Naive thymus-derived CD8-positive, alpha-beta T cell (primary cell): ENCODE measurements around the gene MYBBP1A. TPM values are rescaled to one million over a fixed set of nuclear protein-coding genes. Genes with fewer than 3 reads are reported as not detected.

Source experiments
- ATAC-seq, 2 donors: fragments of 150-1000 bp; cut with Tn5 transposase in 1 of 2; sonication (Bioruptor Pico), chemical (Tn5 transposase) in 1 of 2; 1 replicate in 1 of 2; 2 replicates in 1 of 2; pipeline ENCODE4 v1.10.0; 2021; ENCODE audit warnings: mild to moderate bottlenecking in 2 of 2, moderate library complexity in 2 of 2
- POLR2A ChIA-PET: fragments of 350-600 bp; sonication (Branson Sonifier 250); formaldehyde crosslinking; loops from one replicate; lab custom pipeline; 2021; ENCODE audit warnings: antibody characterized with exemption; lab: Charles Lee
- DNase-seq, 10 donors: peaks; one replicate each; pipeline versions ENCODE4 v3.0.0 to v3.0.0-alpha.2; 2020 to 2022
- H3K27ac Mint-ChIP-seq, 10 donors: one replicate each; pipeline ENCODE4 v1.8.0; 2020 to 2022; ENCODE audit warnings: mild to moderate bottlenecking in 10 of 10, mixed read lengths in 10 of 10, moderate library complexity in 4 of 10, inconsistent platforms in 1 of 10
- H3K27me3 Mint-ChIP-seq, 5 donors: one replicate each; pipeline ENCODE4 v1.8.0; 2021 to 2022; ENCODE audit warnings: mixed read lengths in 5 of 5
- H3K36me3 Mint-ChIP-seq, 3 donors: one replicate each; pipeline ENCODE4 v1.8.0; 2020 to 2022; ENCODE audit warnings: mixed read lengths in 3 of 3, mild to moderate bottlenecking in 2 of 3, inconsistent platforms in 1 of 3
- H3K4me1 Mint-ChIP-seq, 4 donors: one replicate each; pipeline ENCODE4 v1.8.0; 2021 to 2022; ENCODE audit warnings: mixed read lengths in 4 of 4
- H3K4me3 Mint-ChIP-seq, 10 donors: one replicate each; pipeline ENCODE4 v1.8.0; 2020 to 2022; ENCODE audit warnings: mild to moderate bottlenecking in 10 of 10, mixed read lengths in 10 of 10, moderate library complexity in 6 of 10, inconsistent platforms in 1 of 10
- H3K9me3 Mint-ChIP-seq, 9 donors: one replicate each; pipeline ENCODE4 v1.8.0; 2020 to 2022; ENCODE audit warnings: mixed read lengths in 9 of 9, mild to moderate bottlenecking in 3 of 9, inconsistent platforms in 1 of 9, moderate library complexity in 1 of 9
- polyA plus RNA-seq, 3 donors: library from polyadenylated mRNA; unstranded; fragments of 300-500 nt; fragmentation: Illumina TruSeq; gene quantifications; one replicate each; pipeline ENCODE4 v1.2.3, GENCODE V29; 2021
- total RNA-seq, 8 experiments: library from RNA in 2 of 8; stranded (reverse) in 2 of 8; gene quantifications; one replicate each; pipeline ENCODE4 v1.2.3 and lab custom pipeline; 2021 to 2026

The MYBBP1A gene
- total and polyA plus RNA-seq, 5 experiments from 2014 or later: 14.0 to 88.6 (median 45.7) TPM

GRCh38 chr17:4498461-4499397 is 56.5 kb downstream of the MYBBP1A start, which contains the start of gene SPNS2:
Gene SPNS2 (plus strand): TSS chr17:4498881. CDS start chr17:4499048, 167 bp downstream.
- no peaks in the 10 kb centered on the region for H3K9me3 Mint-ChIP-seq
- POLR2A ChIA-PET: interaction anchor here (1.0 to 2.7 kb wide), 5 partner anchors 10 to 57 kb away, joined by 3 to 18 read pairs (median 6); partner anchors contain the start of gene MYBBP1A

GRCh38 chr17:4497101-4497824 is 57.9 kb downstream of the MYBBP1A start:
- peak overlapping the region in 8 of 10 donors; percentile 1 to 69 (median 40) for H3K4me3 Mint-ChIP-seq
- peaks cover 19 to 33% (median 26%) of the 10 kb centered on the region in 4 donors for H3K4me1 Mint-ChIP-seq
- H3K27ac Mint-ChIP-seq: peak overlapping the region in 1 of 10 donors; percentile 34
- H3K36me3 Mint-ChIP-seq: no peaks in the 10 kb centered on the region
- H3K9me3 Mint-ChIP-seq: no peaks in the 10 kb centered on the region
- ATAC-seq (no peak), DNase-seq (no peak)
- peaks cover 0 to 15% (median 9%) of the 10 kb centered on the region in 5 donors for H3K27me3 Mint-ChIP-seq
- POLR2A ChIA-PET: interaction anchor here (1.5 kb wide), 1 partner anchor 15 kb away, joined by 3 read pairs; no protein-coding TSS in a partner anchor

More at GRCh38 chr17:4498461-4499397, 56.5 kb downstream of the MYBBP1A start, which contains the start of gene SPNS2:
- ATAC-seq (peak; percentile 91), DNase-seq (peak; percentile 40 to 73 (median 68))
- H3K27ac Mint-ChIP-seq: peak within 1 kb of the TSS in 5 of 10 donors; percentile 20 to 78 (median 73)
- peaks cover 13 to 29% (median 23%) of the 10 kb centered on the region in 4 donors for H3K4me1 Mint-ChIP-seq
- H3K27me3 Mint-ChIP-seq: peaks cover 3 to 20% (median 18%) of the 10 kb centered on the region in 5 donors
- peak within 1 kb of the TSS; percentile 80 to 93 (median 87) for H3K4me3 Mint-ChIP-seq
- H3K36me3 Mint-ChIP-seq: no peaks in the 10 kb centered on the region

- no peak overlapping the region for H3K4me3 Mint-ChIP-seq
- ATAC-seq: peak in 1 of 2 donors; percentile 58
- peak overlapping the region in 2 of 10 donors; percentile 56 to 66 for H3K27ac Mint-ChIP-seq
- peak in 6 of 10 donors; percentile 23 to 39 (median 30) for DNase-seq
- no peaks in the 10 kb centered on the region for H3K27me3 Mint-ChIP-seq
- peaks cover 6 to 13% (median 9%) of the 10 kb centered on the region in 4 donors for H3K4me1 Mint-ChIP-seq
- H3K36me3 Mint-ChIP-seq: no peaks in the 10 kb centered on the region
- H3K9me3 Mint-ChIP-seq: no peaks in the 10 kb centered on the region
- POLR2A ChIA-PET: no interaction called here
Measured at GRCh38 chr17:4492721-4493561, 62.2 kb downstream of the MYBBP1A start.

- Mint-ChIP-seq H3K9me3 (no peaks in the 10 kb centered on the region), H3K4me1 (peaks cover 16 to 26% (median 25%) of the 10 kb centered on the region in 4 donors), H3K4me3 (no peak overlapping the region), H3K36me3 (no peaks in the 10 kb centered on the region), H3K27ac (no peak overlapping the region), H3K27me3 (no peaks in the 10 kb centered on the region)
- no peak for ATAC-seq
- POLR2A ChIA-PET: no interaction called here
- no peak for DNase-seq
Measured at GRCh38 chr17:4490637-4491061, 64.5 kb downstream of the MYBBP1A start.

- POLR2A ChIA-PET: no interaction called here
- peak overlapping the region in 1 of 10 donors; percentile 1 for H3K4me3 Mint-ChIP-seq
- H3K9me3 Mint-ChIP-seq: no peaks in the 10 kb centered on the region
- no peaks in the 10 kb centered on the region for H3K27me3 Mint-ChIP-seq
- no peaks in the 10 kb centered on the region for H3K36me3 Mint-ChIP-seq
- DNase-seq (no peak), ATAC-seq (no peak)
- peaks cover 16 to 31% (median 30%) of the 10 kb centered on the region in 4 donors for H3K4me1 Mint-ChIP-seq
- peak overlapping the region in 1 of 10 donors; percentile 7 for H3K27ac Mint-ChIP-seq
Measured at GRCh38 chr17:4490109-4490591, 65.0 kb downstream of the MYBBP1A start.

- peaks cover 0 to 5% (median 3%) of the 10 kb centered on the region in 3 donors for H3K36me3 Mint-ChIP-seq
- peaks cover 20 to 39% (median 38%) of the 10 kb centered on the region in 4 donors for H3K4me1 Mint-ChIP-seq
- DNase-seq (no peak), ATAC-seq (no peak)
- H3K27me3 Mint-ChIP-seq: no peaks in the 10 kb centered on the region
- H3K4me3 Mint-ChIP-seq: no peak overlapping the region
- no peaks in the 10 kb centered on the region for H3K9me3 Mint-ChIP-seq
- POLR2A ChIA-PET: interaction anchor here (1.0 kb wide), 1 partner anchor 9 kb away, joined by 4 read pairs; the partner anchor contains the start of gene SPNS2
- no peak overlapping the region for H3K27ac Mint-ChIP-seq
Measured at GRCh38 chr17:4488989-4489595, 66.1 kb downstream of the MYBBP1A start.

Other genes with a start within 250 kb of the MYBBP1A start
- gene UBE2G1, start 188.7 kb downstream of the MYBBP1A start, total RNA-seq: 10 to 100 TPM; 57.2 to 64.5 TPM
- gene UBE2G1, start 188.7 kb downstream of the MYBBP1A start, polyA plus RNA-seq: 10 to 100 TPM; 42.7 to 56.5 (median 50.4) TPM
- gene SPNS3, start 121.4 kb downstream of the MYBBP1A start, total RNA-seq: 1 to 10 TPM; 4.3 to 6.1 TPM
- gene SPNS3, start 121.4 kb downstream of the MYBBP1A start, polyA plus RNA-seq: 10 to 100 TPM; 11.6 to 18.9 (median 13.7) TPM
- gene SPNS2, start 56.5 kb downstream of the MYBBP1A start, total RNA-seq: under 1 TPM; 0.44 to 0.47 TPM
- under 1 TPM; 0.53 to 0.63 (median 0.55) TPM for gene SPNS2, start 56.5 kb downstream of the MYBBP1A start, polyA plus RNA-seq
- gene GGT6, start 5.2 kb upstream of the MYBBP1A start, total RNA-seq: not detected
- gene GGT6, start 5.2 kb upstream of the MYBBP1A start, polyA plus RNA-seq: not detected
- not detected for gene SMTNL2, start 29.1 kb upstream of the MYBBP1A start, total RNA-seq
- not detected for gene SMTNL2, start 29.1 kb upstream of the MYBBP1A start, polyA plus RNA-seq
- under 1 TPM; 0.60 TPM for gene ALOX15, start 86.3 kb upstream of the MYBBP1A start, total RNA-seq
- gene ALOX15, start 86.3 kb upstream of the MYBBP1A start, polyA plus RNA-seq: not detected
- gene PELP1, start 148.8 kb upstream of the MYBBP1A start, total RNA-seq: 10 to 100 TPM; 70.6 to 71.3 TPM
- gene PELP1, start 148.8 kb upstream of the MYBBP1A start, polyA plus RNA-seq: 10 to 100 TPM in 2 of 3 donors, 1 to 10 TPM in 1; 8.9 to 13.3 (median 12.1) TPM
- 100 to 1,000 TPM; 402 to 413 TPM for gene ARRB2, start 155.2 kb upstream of the MYBBP1A start, total RNA-seq
- gene ARRB2, start 155.2 kb upstream of the MYBBP1A start, polyA plus RNA-seq: 10 to 100 TPM; 47.0 to 60.5 (median 49.4) TPM
- gene MED11, start 176.0 kb upstream of the MYBBP1A start, total RNA-seq: 10 to 100 TPM; 31.1 to 32.7 TPM
- gene MED11, start 176.0 kb upstream of the MYBBP1A start, polyA plus RNA-seq: 10 to 100 TPM; 37.2 to 81.1 (median 38.9) TPM
- gene ZMYND15, start 184.4 kb upstream of the MYBBP1A start, total RNA-seq: under 1 TPM; 0.38 to 0.47 TPM
- under 1 TPM in 1 of 3 donors, not detected in 2; 0.10 TPM for gene ZMYND15, start 184.4 kb upstream of the MYBBP1A start, polyA plus RNA-seq
- 1 to 10 TPM; 5.5 to 5.6 TPM for gene CXCL16, start 184.5 kb upstream of the MYBBP1A start, total RNA-seq
- gene CXCL16, start 184.5 kb upstream of the MYBBP1A start, polyA plus RNA-seq: 1 to 10 TPM; 2.2 to 5.9 (median 2.5) TPM
- not detected for gene TM4SF5, start 216.5 kb upstream of the MYBBP1A start, total RNA-seq
- gene TM4SF5, start 216.5 kb upstream of the MYBBP1A start, polyA plus RNA-seq: not detected
- gene VMO1, start 231.0 kb upstream of the MYBBP1A start, total RNA-seq: under 1 TPM in 1 of 2 experiments, not detected in 1; 0.60 TPM
- not detected for gene VMO1, start 231.0 kb upstream of the MYBBP1A start, polyA plus RNA-seq
- gene GLTPD2, start 233.6 kb upstream of the MYBBP1A start, total RNA-seq: not detected
- gene GLTPD2, start 233.6 kb upstream of the MYBBP1A start, polyA plus RNA-seq: under 1 TPM; 0.36 to 0.39 (median 0.39) TPM
- gene PSMB6, start 240.8 kb upstream of the MYBBP1A start, total RNA-seq: 10 to 100 TPM; 56.5 to 61.6 TPM
- 100 to 1,000 TPM; 211 to 282 (median 256) TPM for gene PSMB6, start 240.8 kb upstream of the MYBBP1A start, polyA plus RNA-seq